ENCODE results near the gene DPF1. TPM values are rescaled to one million over a fixed set of nuclear protein-coding genes. Genes with fewer than 3 reads are reported as not detected.

DPF1 gene
- total RNA-seq (2014; rRNA removed; shearing (Covaris generic)): 6.5 and 7.6 TPM in 2 replicates
- total RNA-seq (2022): 11.3 and 11.4 TPM in 2 replicates
- percentile 39 among the genes with signal in this experiment for Bru-seq, nascent RNA
- percentile 50 among the genes with signal in this experiment for BruChase-seq, experiment 1, labeled RNA remaining after a 6-hour chase
- percentile 50 among the genes with signal in this experiment for BruChase-seq, experiment 2, labeled RNA remaining after a 2-hour chase
- long read RNA-seq, partial matches to known transcripts: 2 of 17 reads
- long read RNA-seq, other reads (novel, unspliced or antisense): 12 of 17 reads

DNA sequence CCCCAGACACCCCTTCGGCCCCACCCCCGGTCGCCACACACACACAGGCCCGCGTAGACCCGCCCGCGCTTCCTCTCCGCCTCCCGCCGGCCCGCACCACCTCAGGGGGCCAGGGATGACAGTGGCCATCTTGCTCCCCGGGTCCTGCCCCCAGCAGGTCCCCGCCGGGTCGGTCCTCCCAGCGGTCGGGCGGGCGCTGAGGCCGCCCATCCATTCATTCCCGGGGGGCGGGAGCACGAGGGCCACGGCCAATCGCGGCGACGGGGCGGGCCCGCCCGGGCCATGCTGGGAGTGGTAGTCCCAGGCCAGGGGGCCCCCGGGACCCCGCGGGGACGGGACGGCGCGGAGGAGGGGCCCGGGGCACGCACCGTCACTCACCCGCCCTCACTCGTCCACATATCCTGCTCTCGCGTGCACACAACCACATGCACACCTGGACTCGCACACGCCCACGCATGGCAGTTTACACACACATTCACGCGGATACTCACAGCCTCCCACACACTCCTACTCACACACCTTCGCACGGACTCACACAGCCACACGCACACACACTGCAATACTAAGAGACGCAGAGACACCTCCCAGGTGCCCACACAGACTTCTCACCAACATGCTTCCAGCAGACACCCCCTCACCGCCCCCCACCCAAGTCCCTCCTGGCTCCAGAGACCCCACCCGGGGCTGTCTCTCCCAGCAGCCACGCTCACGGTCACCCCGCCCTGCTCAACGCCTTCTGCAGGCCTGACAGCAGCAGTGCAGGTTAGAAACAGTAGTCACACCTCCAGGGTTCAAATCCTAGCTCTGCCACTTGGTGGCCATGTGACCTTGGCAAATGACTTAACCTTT is at the start of gene DPF1:
Gene DPF1, minus strand, starts transcription at position 209 of the 849 bp plus-strand sequence. Its CDS starts 80 bp downstream, at position 129.
- Histone ChIP-seq H2AFZ (ENCODE audit: low read length) (peak within 1 kb of the TSS; percentile 77), H3K9me2 (ENCODE audit: insufficient read depth, low read length) (no peaks in the 10 kb centered on the region), H3K79me2 (ENCODE audit: insufficient read depth, low read depth, low read length) (no peaks in the 10 kb centered on the region), H3K36me3 (ENCODE audit: insufficient read depth, low read length) (no peaks in the 10 kb centered on the region), H3K4me3 (ENCODE audit: low read depth, low read length, poor library complexity, severe bottlenecking) (peak within 1 kb of the TSS; percentile 76), H3K27ac (ENCODE audit: low read depth, low read length, poor library complexity, severe bottlenecking) (no peak within 1 kb of the TSS), H3K9me3 (ENCODE audit: low read length) (no peaks in the 10 kb centered on the region), H4K20me1 (ENCODE audit: insufficient read depth, low read length) (no peaks in the 10 kb centered on the region), H3K4me2 (ENCODE audit: low read length) (peak within 1 kb of the TSS; percentile 74), H3K4me1 (ENCODE audit: insufficient read depth, low read length, poor library complexity, severe bottlenecking) (peaks cover 26% of the 10 kb centered on the region)
- intact Hi-C loops (cut with micrococcal nuclease; ENCODE audit: unreplicated experiment): loop anchor here (1.0 to 10.0 kb wide), 3 partner anchors 82 to 322 kb away; no protein-coding TSS in a partner anchor
- CTCF ChIA-PET (ENCODE audit: unreplicated experiment): no interaction called here
- BruUV-seq (replicated peaks): no TSS peak
- DNase-seq (ENCODE audit: low spot score): peak; percentile 88
- TF ChIP-seq EZH2phosphoT487 (IDR thresholded peaks at IDR 0.05; ENCODE audit: borderline replicate concordance, low read depth, low read length) (no peak), CTCF (conservative IDR thresholded peaks at IDR 0.05; ENCODE audit: low read length) (peak; percentile 76)
- POLR2A ChIA-PET: interaction anchor here (0.6 kb wide), 1 partner anchor 324 kb away, joined by 3 read pairs; no protein-coding TSS in a partner anchor

DNA sequence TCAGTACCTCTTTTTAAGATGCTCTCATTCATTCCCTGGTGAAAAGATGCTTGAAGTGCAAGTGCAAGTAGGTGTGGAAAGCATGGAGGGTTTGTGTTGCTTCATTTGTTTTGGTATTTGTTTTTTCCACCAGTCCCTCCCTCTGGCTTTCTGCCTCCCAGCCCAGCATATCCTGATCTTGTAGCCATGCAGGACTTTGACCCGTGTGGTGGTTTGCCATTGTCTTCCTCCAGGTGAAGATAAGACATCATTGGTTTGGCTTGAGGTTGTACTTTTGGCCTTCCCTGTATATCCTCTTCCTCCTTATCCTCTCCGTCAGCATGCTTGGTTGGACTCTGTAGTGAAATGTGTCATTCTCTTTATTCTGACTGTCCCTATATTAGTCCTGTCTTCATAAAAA is 49.5 kb upstream of the DPF1 start:
- TF ChIP-seq CTCF (conservative IDR thresholded peaks at IDR 0.05; ENCODE audit: low read length) (no peak), EZH2phosphoT487 (IDR thresholded peaks at IDR 0.05; ENCODE audit: borderline replicate concordance, low read depth, low read length) (no peak)
- Histone ChIP-seq H3K9me2 (ENCODE audit: insufficient read depth, low read length) (no peaks in the 10 kb centered on the region), H2AFZ (ENCODE audit: low read length) (no peak overlapping the region), H3K27ac (ENCODE audit: low read depth, low read length, poor library complexity, severe bottlenecking) (no peak overlapping the region), H3K79me2 (ENCODE audit: insufficient read depth, low read depth, low read length) (no peaks in the 10 kb centered on the region), H3K36me3 (ENCODE audit: insufficient read depth, low read length) (no peaks in the 10 kb centered on the region), H3K9me3 (ENCODE audit: low read length) (no peaks in the 10 kb centered on the region), H3K4me3 (ENCODE audit: low read depth, low read length, poor library complexity, severe bottlenecking) (no peak overlapping the region), H3K4me2 (ENCODE audit: low read length) (no peak overlapping the region), H3K4me1 (ENCODE audit: insufficient read depth, low read length, poor library complexity, severe bottlenecking) (no peaks in the 10 kb centered on the region), H4K20me1 (ENCODE audit: insufficient read depth, low read length) (no peaks in the 10 kb centered on the region)
- POLR2A ChIA-PET: no interaction called here
- no peak for DNase-seq (ENCODE audit: low spot score)
- CTCF ChIA-PET (ENCODE audit: unreplicated experiment): no interaction called here
- BruUV-seq (replicated peaks): no TSS peak
- intact Hi-C loops (cut with micrococcal nuclease; ENCODE audit: unreplicated experiment): no loop called here
